NCI-H1092 treated with DMSO at 0.1 percent for 48 hours (cell line): ENCODE measurements around the gene CPB1.

ENCODE experiments used
- DNase-seq: peaks from one replicate; lab custom pipeline; 2025; lab: John Stamatoyannopoulos, UW

The CPB1 gene

DNA sequence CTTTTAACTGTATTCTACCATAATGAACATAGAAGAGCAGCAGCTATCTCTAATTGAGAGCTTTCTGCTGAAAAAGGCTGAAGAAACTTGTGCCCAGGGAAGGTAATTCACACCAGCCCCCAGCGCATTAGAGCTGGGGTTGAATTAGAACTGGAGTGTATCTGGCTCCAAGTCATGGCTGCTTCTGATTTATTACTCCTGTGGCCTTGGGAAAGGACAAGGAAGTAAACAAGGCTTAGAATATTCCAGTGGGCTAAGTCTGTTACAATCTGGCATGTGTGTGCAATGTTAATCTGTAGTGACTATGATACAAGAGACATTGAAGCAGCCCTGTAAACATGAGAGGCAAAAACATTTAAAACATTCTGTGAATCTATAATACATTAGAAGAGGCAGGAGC, 55.6 kb downstream of the CPB1 start:
- DNase-seq = no peak

GRCh38 chr3:148884261-148884660, 56.6 kb downstream of the CPB1 start:
- DNase-seq = no peak

GRCh38 chr3:148889828-148890227, 62.2 kb downstream of the CPB1 start:
- DNase-seq = no peak

- no peak for DNase-seq
Measured at GRCh38 chr3:148896062-148896461, 68.5 kb downstream of the CPB1 start.

DNA sequence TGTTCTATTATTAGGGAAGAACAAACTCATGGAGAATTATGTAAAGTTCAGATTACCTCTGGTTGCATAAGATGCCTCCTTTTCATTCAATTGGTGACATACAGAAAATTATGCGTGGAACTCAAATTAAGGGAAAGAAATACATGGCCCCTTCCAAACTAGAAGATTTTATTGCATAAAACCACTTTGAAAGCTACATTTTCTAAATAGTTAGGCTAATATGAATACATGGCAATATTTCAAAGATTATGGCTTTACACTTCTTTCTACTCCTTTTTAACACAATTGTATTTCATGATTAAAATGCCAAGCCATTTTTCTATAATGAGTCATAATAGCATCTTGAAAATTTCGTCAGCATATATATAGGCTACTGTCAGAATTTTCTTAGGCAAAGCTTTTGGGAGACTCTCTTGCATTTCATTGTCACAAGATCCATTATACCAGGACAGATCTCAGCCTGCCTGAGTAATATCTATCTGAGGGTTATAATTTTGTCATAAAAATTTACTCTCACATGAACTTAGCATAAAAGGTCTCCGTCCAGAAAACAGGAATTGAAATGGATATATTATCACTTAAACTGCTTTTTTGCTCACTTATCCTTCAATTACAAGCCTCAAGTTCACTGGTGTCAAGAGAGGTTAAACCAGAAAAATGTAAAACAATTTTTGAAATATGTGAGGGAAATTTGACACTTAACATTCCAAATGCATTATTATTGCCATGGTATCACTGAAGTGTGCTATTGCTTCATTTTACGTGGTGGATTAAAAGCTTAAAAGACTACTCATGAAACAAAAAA, 74.6 kb downstream of the CPB1 start:
- DNase-seq = no peak

DNA sequence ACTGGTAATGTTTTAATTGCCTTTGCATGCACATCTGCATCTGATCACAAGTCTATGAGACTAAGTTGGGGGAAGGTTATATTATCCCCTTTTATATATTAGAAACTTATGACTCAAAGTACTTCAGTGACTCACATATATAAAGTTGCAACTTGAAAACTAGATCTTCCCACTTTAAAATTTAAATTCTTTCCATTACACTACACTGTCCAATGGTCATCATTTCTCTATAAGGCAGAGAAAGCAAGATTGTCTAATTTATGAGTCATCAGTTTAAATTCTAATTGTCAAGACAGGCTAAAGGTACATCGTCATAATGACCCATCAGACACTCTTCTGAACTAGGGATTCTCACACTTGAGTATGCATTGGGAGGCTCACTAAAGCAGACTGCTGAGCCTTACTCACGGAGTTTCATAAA, 75.4 kb downstream of the CPB1 start:
- DNase-seq = no peak

GRCh38 chr3:148903941-148904340, 76.3 kb downstream of the CPB1 start:
- no peak for DNase-seq

DNA sequence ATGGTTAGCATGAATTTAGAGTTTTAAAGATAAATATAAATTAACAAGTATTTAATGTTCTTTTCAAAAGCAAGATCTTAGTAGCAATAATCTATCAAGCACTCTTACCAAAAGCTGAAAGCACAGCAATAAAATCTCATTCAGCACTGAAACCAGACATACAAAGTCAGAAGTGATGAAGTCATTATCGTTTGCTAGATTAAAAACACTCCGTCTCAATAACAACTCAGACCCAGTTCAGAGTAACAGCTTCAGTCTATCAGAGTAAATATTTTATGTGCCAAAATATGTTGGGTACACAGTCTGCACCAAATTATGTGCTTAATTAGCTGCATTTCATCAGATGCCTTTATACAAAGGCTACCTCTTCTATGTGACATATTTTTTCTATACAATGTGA, 79.1 kb downstream of the CPB1 start:
- no peak for DNase-seq
